Stimulated activated CD4-positive, alpha-beta T cell treated with anti-CD3 and anti-CD28 coated beads, Interleukin-15, amount 100 ng/mL, for 24 hours (primary cell): ENCODE results near the gene SDS.

Source experiments
- DNase-seq: peaks from one replicate; pipeline ENCODE4 v3.0.0-alpha.2; 2020

Gene SDS

DNA sequence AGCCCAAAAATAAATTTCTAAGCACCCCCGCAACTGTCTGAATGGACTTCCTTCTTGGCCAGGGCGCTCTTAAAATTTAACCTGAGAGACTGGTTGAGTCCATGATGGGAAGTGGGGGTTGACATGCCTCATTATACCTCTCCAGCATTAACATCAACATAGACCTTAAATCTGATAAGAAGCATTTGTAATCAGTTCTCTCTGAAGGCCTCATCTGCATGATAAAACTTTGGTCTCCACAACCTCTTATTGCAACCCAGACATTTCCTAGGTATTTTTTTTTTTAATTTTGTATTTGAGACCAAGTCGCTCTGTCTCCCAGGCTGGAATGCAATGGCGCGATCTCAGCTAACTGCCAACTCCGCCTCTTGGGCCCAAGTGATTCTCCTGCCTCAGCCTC lies 58.4 kb downstream of the SDS start:
- no peak for DNase-seq
